CD4-positive, CD25-positive, alpha-beta regulatory T cell (primary cell): ENCODE data around the gene SIRT1. TPM values are rescaled to one million over a fixed set of nuclear protein-coding genes. Genes with fewer than 3 reads are reported as not detected.
"Not testable (repeated sequence)": the region's sequence is repeated elsewhere in the genome, so short reads cannot be mapped to it uniquely, and the experiment has no call there.

Source experiments
- ATAC-seq, 2 donors: fragments of 150-1000 bp; cut with Tn5 transposase; one replicate each; pipeline ENCODE4 v1.10.0; 2021; ENCODE audit warnings: low read depth in 2 of 2, moderate number of reproducible peaks in 2 of 2, moderate library complexity in 1 of 2
- DNase-seq, 3 donors: peaks; one replicate each; pipeline versions ENCODE4 v3.0.0 to v3.0.0-alpha.2; 2012 to 2022; ENCODE audit warnings: mixed read lengths in 1 of 3
- H3K27ac ChIP-seq: one replicate; pipeline ENCODE4 v1.7.0; 2013; ENCODE audit warnings: mild to moderate bottlenecking, low read length; ENCODE audit not compliant: insufficient read depth, poor library complexity, severe bottlenecking
- H3K27me3 ChIP-seq: one replicate; pipeline ENCODE4 v1.7.0; 2013; ENCODE audit warnings: low read length; ENCODE audit not compliant: control insufficient read depth, insufficient read depth
- H3K36me3 ChIP-seq: one replicate; pipeline ENCODE4 v1.7.0; 2013; ENCODE audit warnings: mild to moderate bottlenecking, low read length, moderate library complexity; ENCODE audit not compliant: control insufficient read depth, insufficient read depth
- H3K4me1 ChIP-seq: 2 replicates; pipeline ENCODE4 v1.7.0; 2013; ENCODE audit warnings: mild to moderate bottlenecking, low read length; ENCODE audit not compliant: insufficient read depth, control insufficient read depth, poor library complexity, severe bottlenecking
- H3K4me3 ChIP-seq: one replicate; pipeline ENCODE4 v1.7.0; 2013; ENCODE audit warnings: low read depth, mild to moderate bottlenecking, low read length, moderate library complexity
- H3K9me3 ChIP-seq, 2 experiments: 1 replicate in 1 of 2; 2 replicates in 1 of 2; pipeline ENCODE4 v1.7.0; 2013; ENCODE audit warnings: low read length in 2 of 2, mild to moderate bottlenecking in 1 of 2, moderate library complexity in 1 of 2; ENCODE audit not compliant: control insufficient read depth in 2 of 2
- H3K27ac Mint-ChIP-seq, 3 donors: one replicate each; pipeline ENCODE4 v1.8.0; 2020 to 2022; ENCODE audit warnings: mild to moderate bottlenecking in 3 of 3, mixed read lengths in 3 of 3, moderate library complexity in 2 of 3
- H3K27me3 Mint-ChIP-seq: one replicate; pipeline ENCODE4 v1.8.0; 2022; ENCODE audit warnings: mild to moderate bottlenecking, mixed read lengths
- H3K36me3 Mint-ChIP-seq: one replicate; pipeline ENCODE4 v1.8.0; 2020; ENCODE audit warnings: mixed read lengths
- H3K4me1 Mint-ChIP-seq, 4 donors: one replicate each; pipeline ENCODE4 v1.8.0; 2020 to 2022; ENCODE audit warnings: mixed read lengths in 4 of 4, mild to moderate bottlenecking in 1 of 4
- H3K4me3 Mint-ChIP-seq, 4 donors: one replicate each; pipeline ENCODE4 v1.8.0; 2020 to 2022; ENCODE audit warnings: mild to moderate bottlenecking in 4 of 4, mixed read lengths in 4 of 4, moderate library complexity in 3 of 4
- H3K9me3 Mint-ChIP-seq, 7 donors: one replicate each; pipeline ENCODE4 v1.8.0; 2020 to 2022; ENCODE audit warnings: mixed read lengths in 7 of 7, mild to moderate bottlenecking in 3 of 7, moderate library complexity in 2 of 7
- polyA plus RNA-seq, 4 donors: library from polyadenylated mRNA; unstranded; fragments of 300-500 nt; fragmentation: Illumina TruSeq; gene quantifications; one replicate each; pipeline ENCODE4 v1.2.3, GENCODE V29; 2021
- total RNA-seq: library from RNA; stranded (reverse); gene quantifications from one replicate; pipeline ENCODE4 v1.2.3, GENCODE V29; 2022

SIRT1 gene
- total and polyA plus RNA-seq, 5 donors from 2014 or later = 13.5 to 59.2 (median 18.8) TPM

- Mint-ChIP-seq H3K4me1 (peaks cover 0 to 2% (median 0%) of the 10 kb centered on the region in 4 donors), H3K36me3 (peaks cover 30% of the 10 kb centered on the region), H3K9me3 (no peaks in the 10 kb centered on the region), H3K27ac (peak overlapping the region in 1 of 3 donors; percentile 56), H3K4me3 (no peak overlapping the region), H3K27me3 (no peaks in the 10 kb centered on the region)
- DNase-seq (no peak), ATAC-seq (no peak)
- H3K9me3 ChIP-seq = no peaks in the 10 kb centered on the region
- peaks cover 73% of the 10 kb centered on the region for H3K36me3 ChIP-seq
- no peaks in the 10 kb centered on the region for H3K27me3 ChIP-seq
- H3K4me3 ChIP-seq = no peak overlapping the region
- H3K4me1 ChIP-seq = no peaks in the 10 kb centered on the region
- no peak overlapping the region for H3K27ac ChIP-seq
Observed at GRCh38 chr10:67934336-67934735, 49.9 kb downstream of the SIRT1 start.

- ATAC-seq (no peak), DNase-seq (no peak)
- Mint-ChIP-seq H3K4me1 (peaks cover 0 to 2% (median 0%) of the 10 kb centered on the region in 4 donors), H3K4me3 (no peak overlapping the region), H3K36me3 (peaks cover 32% of the 10 kb centered on the region), H3K27me3 (no peaks in the 10 kb centered on the region), H3K9me3 (no peaks in the 10 kb centered on the region), H3K27ac (peak overlapping the region in 2 of 3 donors; percentile 20 to 46)
- H3K4me3 ChIP-seq = no peak overlapping the region
- H3K27ac ChIP-seq = no peak overlapping the region
- peaks cover 71% of the 10 kb centered on the region for H3K36me3 ChIP-seq
- no peaks in the 10 kb centered on the region for H3K27me3 ChIP-seq
- no peaks in the 10 kb centered on the region for H3K4me1 ChIP-seq
- H3K9me3 ChIP-seq = no peaks in the 10 kb centered on the region
Observed at GRCh38 chr10:67935223-67935622, 50.8 kb downstream of the SIRT1 start.

- peaks cover 27% of the 10 kb centered on the region for H3K36me3 Mint-ChIP-seq
- H3K36me3 ChIP-seq = peaks cover 69% of the 10 kb centered on the region
- H3K4me1 ChIP-seq = no peaks in the 10 kb centered on the region
- no peak overlapping the region for H3K4me3 ChIP-seq
- H3K4me1 Mint-ChIP-seq = peaks cover 0 to 2% (median 0%) of the 10 kb centered on the region in 4 donors
- no peak overlapping the region for H3K4me3 Mint-ChIP-seq
- no peak overlapping the region for H3K27ac ChIP-seq
- H3K27me3 ChIP-seq = no peaks in the 10 kb centered on the region
- H3K9me3 ChIP-seq = no peaks in the 10 kb centered on the region
- no peak for ATAC-seq
- no peak for DNase-seq
- no peaks in the 10 kb centered on the region for H3K27me3 Mint-ChIP-seq
- peak overlapping the region in 1 of 3 donors; percentile 20 for H3K27ac Mint-ChIP-seq
- no peaks in the 10 kb centered on the region for H3K9me3 Mint-ChIP-seq
Observed at GRCh38 chr10:67936416-67936815, 52.0 kb downstream of the SIRT1 start.

- H3K4me1 Mint-ChIP-seq = peaks cover 10 to 24% (median 19%) of the 10 kb centered on the region in 4 donors
- Histone ChIP-seq H3K27ac (no peak overlapping the region), H3K9me3 (no peaks in the 10 kb centered on the region), H3K4me3 (no peak overlapping the region), H3K4me1 (no peaks in the 10 kb centered on the region), H3K36me3 (peaks cover 67% of the 10 kb centered on the region), H3K27me3 (no peaks in the 10 kb centered on the region)
- H3K27ac Mint-ChIP-seq = peak overlapping the region in 2 of 3 donors; percentile 27 to 54
- ATAC-seq (no peak), DNase-seq (no peak)
- no peaks in the 10 kb centered on the region for H3K27me3 Mint-ChIP-seq
- peaks cover 56% of the 10 kb centered on the region for H3K36me3 Mint-ChIP-seq
- peaks cover 0 to 7% (median 0%) of the 10 kb centered on the region in 7 donors for H3K9me3 Mint-ChIP-seq
- H3K4me3 Mint-ChIP-seq = no peak overlapping the region
Observed at GRCh38 chr10:67943917-67944316, 59.5 kb downstream of the SIRT1 start.

GRCh38 chr10:67955614-67956013 lies 71.2 kb downstream of the SIRT1 start:
- no peaks in the 10 kb centered on the region for H3K9me3 ChIP-seq
- Mint-ChIP-seq H3K4me1 (peaks cover 0 to 16% (median 12%) of the 10 kb centered on the region in 4 donors), H3K27ac (no peak overlapping the region), H3K36me3 (peaks cover 35% of the 10 kb centered on the region), H3K9me3 (no peaks in the 10 kb centered on the region), H3K4me3 (no peak overlapping the region), H3K27me3 (no peaks in the 10 kb centered on the region)
- no peak for ATAC-seq
- H3K4me1 ChIP-seq = no peaks in the 10 kb centered on the region
- H3K27ac ChIP-seq = no peak overlapping the region
- peaks cover 40% of the 10 kb centered on the region for H3K36me3 ChIP-seq
- no peaks in the 10 kb centered on the region for H3K27me3 ChIP-seq
- DNase-seq = no peak
- no peak overlapping the region for H3K4me3 ChIP-seq

- H3K36me3 Mint-ChIP-seq = peaks cover 22% of the 10 kb centered on the region
- Histone ChIP-seq H3K9me3 (no peaks in the 10 kb centered on the region), H3K36me3 (peaks cover 16% of the 10 kb centered on the region), H3K4me3 (no peak overlapping the region), H3K27ac (no peak overlapping the region), H3K27me3 (no peaks in the 10 kb centered on the region), H3K4me1 (no peaks in the 10 kb centered on the region)
- H3K27me3 Mint-ChIP-seq = no peaks in the 10 kb centered on the region
- DNase-seq (no peak), ATAC-seq (no peak)
- H3K9me3 Mint-ChIP-seq = no peaks in the 10 kb centered on the region
- H3K27ac Mint-ChIP-seq = no peak overlapping the region
- peaks cover 6 to 18% (median 8%) of the 10 kb centered on the region in 4 donors for H3K4me1 Mint-ChIP-seq
- H3K4me3 Mint-ChIP-seq = no peak overlapping the region
Observed at GRCh38 chr10:67959839-67960476, 75.5 kb downstream of the SIRT1 start.

GRCh38 chr10:67965456-67965855 lies 81.0 kb downstream of the SIRT1 start:
- H3K9me3 Mint-ChIP-seq = peaks cover 0 to 1% (median 0%) of the 10 kb centered on the region in 7 donors
- peaks cover 43% of the 10 kb centered on the region for H3K36me3 Mint-ChIP-seq
- Histone ChIP-seq H3K9me3 (no peaks in the 10 kb centered on the region), H3K27me3 (no peaks in the 10 kb centered on the region), H3K36me3 (peaks cover 32% of the 10 kb centered on the region), H3K4me1 (no peaks in the 10 kb centered on the region), H3K4me3 (no peak overlapping the region), H3K27ac (no peak overlapping the region)
- peaks cover 9 to 32% (median 25%) of the 10 kb centered on the region in 4 donors for H3K4me1 Mint-ChIP-seq
- ATAC-seq (no peak), DNase-seq (no peak)
- H3K27ac Mint-ChIP-seq = no peak overlapping the region
- no peaks in the 10 kb centered on the region for H3K27me3 Mint-ChIP-seq
- H3K4me3 Mint-ChIP-seq = no peak overlapping the region

GRCh38 chr10:67966035-67966434 lies 81.6 kb downstream of the SIRT1 start:
- not testable (repeated sequence) for H3K4me1 ChIP-seq, H3K27me3 ChIP-seq, H3K4me3 ChIP-seq, H3K9me3 ChIP-seq, DNase-seq, H3K4me3 Mint-ChIP-seq, H3K27me3 Mint-ChIP-seq, H3K27ac ChIP-seq, H3K9me3 Mint-ChIP-seq, H3K27ac Mint-ChIP-seq, ATAC-seq
- H3K4me1 Mint-ChIP-seq = peaks cover 9 to 32% (median 23%) of the 10 kb centered on the region in 4 donors
- H3K36me3 Mint-ChIP-seq = peaks cover 42% of the 10 kb centered on the region
- peaks cover 38% of the 10 kb centered on the region for H3K36me3 ChIP-seq
